ENCODE results near the gene CABLES1.
A peak's percentile ranks its signal among the peaks of the same experiment; 100 is the strongest.

CABLES1 gene

GRCh38 chr18:23113576-23113975 is 21.7 kb upstream of the CABLES1 start:
- no peak for DNase-seq (ENCODE audit: low spot score)

- DNase-seq (ENCODE audit: low spot score), result no peak
Measured at GRCh38 chr18:23114171-23114881, 21.0 kb upstream of the CABLES1 start.

- no peak for DNase-seq (ENCODE audit: low spot score)
Measured at GRCh38 chr18:23114911-23115310, 20.4 kb upstream of the CABLES1 start.

- peak; percentile 60 for DNase-seq (ENCODE audit: low spot score)
Measured at GRCh38 chr18:23115683-23116096, 19.6 kb upstream of the CABLES1 start.

- DNase-seq (ENCODE audit: low spot score), result no peak
Measured at GRCh38 chr18:23121133-23121532, 14.2 kb upstream of the CABLES1 start.

- DNase-seq (ENCODE audit: low spot score), result no peak
Measured at GRCh38 chr18:23122334-23123229, 12.7 kb upstream of the CABLES1 start.

- no peak for DNase-seq (ENCODE audit: low spot score)
Measured at GRCh38 chr18:23126376-23127056, 8.8 kb upstream of the CABLES1 start.

GRCh38 chr18:23127090-23127489 is 8.2 kb upstream of the CABLES1 start:
- DNase-seq (ENCODE audit: low spot score), result no peak

GRCh38 chr18:23129355-23130002 is 5.8 kb upstream of the CABLES1 start:
- DNase-seq (ENCODE audit: low spot score), result no peak

GRCh38 chr18:23131693-23132319 is 3.5 kb upstream of the CABLES1 start:
- DNase-seq (ENCODE audit: low spot score), result peak; percentile 72

- DNase-seq (ENCODE audit: low spot score), result peak; percentile 74
Measured at GRCh38 chr18:23133860-23134779, 1.2 kb upstream of the CABLES1 start.

GRCh38 chr18:23135550-23136325 is 453 bp downstream of the CABLES1 start:
- peak; percentile 20 for DNase-seq (ENCODE audit: low spot score)

GRCh38 chr18:23136326-23137096 is 1.2 kb downstream of the CABLES1 start:
- DNase-seq (ENCODE audit: low spot score), result no peak

- no peak for DNase-seq (ENCODE audit: low spot score)
Measured at GRCh38 chr18:23137097-23137635, 1.9 kb downstream of the CABLES1 start.

GRCh38 chr18:23137788-23138216 is 2.5 kb downstream of the CABLES1 start:
- DNase-seq (ENCODE audit: low spot score), result no peak

- DNase-seq (ENCODE audit: low spot score), result no peak
Measured at GRCh38 chr18:23138471-23138870, 3.2 kb downstream of the CABLES1 start.

GRCh38 chr18:23141104-23141999 is 6.1 kb downstream of the CABLES1 start:
- peak; percentile 61 for DNase-seq (ENCODE audit: low spot score)

Data from LoVo (cell line).